GM18505 (cell line): ENCODE measurements around the gene WDR43.

Experiments
- ATAC-seq: cut with Tn5 transposase; IDR thresholded peaks from one replicate; pipeline ENCODE4 v1.9.1; 2021; ENCODE audit not compliant: unreplicated experiment
- POLR2A ChIP-seq: IDR thresholded peaks from 4 replicates; pipeline ENCODE4 v1.6.1; 2011; ENCODE audit warnings: borderline replicate concordance; ENCODE audit not compliant: insufficient read depth, insufficient read length; ENCODE audit errors: extremely low read depth

Gene WDR43

DNA sequence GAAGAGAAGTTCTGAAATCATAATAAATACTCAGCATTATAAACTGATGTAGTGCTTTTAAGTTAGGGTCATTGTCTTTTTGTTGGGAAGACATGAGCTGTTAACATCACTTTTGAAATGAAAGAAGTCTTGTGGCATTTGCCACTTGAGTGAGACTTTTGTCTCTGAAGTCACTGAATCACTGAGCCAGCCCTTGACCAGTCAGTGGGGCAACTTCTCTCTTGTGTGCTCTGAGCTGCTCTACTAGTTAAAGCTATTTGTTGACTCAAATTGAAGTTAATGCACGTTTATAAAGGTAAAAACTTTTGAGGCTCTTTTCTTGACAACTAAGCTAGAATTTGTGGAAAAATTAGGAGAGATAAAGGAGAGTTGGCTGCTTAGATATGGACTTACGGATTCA, 6.7 kb downstream of the WDR43 start:
- TF ChIP-seq POLR2A: no peak
- no peak for ATAC-seq

DNA sequence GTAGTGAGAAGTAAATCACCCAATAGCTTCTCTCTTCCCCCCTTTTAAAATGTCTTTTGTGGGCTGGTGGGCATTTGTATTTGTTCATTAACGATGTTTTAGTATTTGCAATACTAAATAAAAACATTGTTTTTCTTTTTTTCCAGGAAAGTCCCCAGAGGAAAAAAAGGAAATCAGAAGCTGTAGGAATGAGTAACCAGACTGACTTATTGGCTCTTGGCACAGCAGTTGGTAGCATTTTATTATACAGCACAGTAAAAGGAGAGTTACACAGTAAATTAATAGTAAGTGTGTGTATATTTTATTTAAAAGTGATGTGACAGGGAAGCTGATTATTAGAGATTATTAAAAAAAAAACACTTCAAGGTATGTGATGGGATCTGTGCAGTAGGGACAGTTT, 7.4 kb downstream of the WDR43 start:
- no peak for TF ChIP-seq POLR2A
- ATAC-seq: no peak

DNA sequence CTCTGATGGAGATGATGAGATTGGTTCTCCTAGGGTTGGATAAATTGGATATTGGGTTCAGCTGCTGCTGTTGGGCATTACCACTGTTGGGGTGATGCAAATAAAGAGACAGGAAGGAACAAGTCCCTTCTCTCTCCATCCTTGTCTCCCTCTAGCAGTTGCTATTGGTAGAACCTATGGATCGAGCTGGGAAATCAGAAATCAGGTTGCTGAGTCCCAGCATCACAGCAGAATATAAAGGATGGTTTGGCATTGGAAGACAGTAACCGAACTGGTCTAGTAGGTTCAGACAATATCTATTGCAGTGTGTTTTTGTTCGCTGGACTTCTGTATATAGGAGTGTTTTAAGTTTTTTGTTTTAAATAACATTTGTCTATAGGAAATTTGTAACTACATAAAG, 8.1 kb downstream of the WDR43 start:
- TF ChIP-seq POLR2A: no peak
- no peak for ATAC-seq

DNA sequence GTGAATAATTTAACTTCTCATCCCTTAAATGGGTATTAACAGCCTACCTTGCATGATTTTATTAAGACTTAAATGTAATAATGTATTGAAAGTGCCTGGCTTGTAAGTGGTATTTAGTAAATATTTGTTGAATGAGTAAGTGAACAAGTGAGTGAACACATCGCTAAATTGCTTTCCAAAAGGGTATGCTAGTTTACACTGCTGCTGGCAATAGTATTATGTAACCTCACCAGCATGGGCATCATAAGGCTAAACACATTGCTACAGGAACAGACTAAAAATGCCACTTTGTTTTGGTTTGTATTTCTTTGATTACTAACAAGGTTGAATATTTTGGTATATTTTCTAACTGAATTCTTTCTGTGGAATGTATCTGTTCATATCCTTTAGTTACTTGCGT, 9.8 kb downstream of the WDR43 start:
- ATAC-seq: no peak
- no peak for TF ChIP-seq POLR2A

DNA sequence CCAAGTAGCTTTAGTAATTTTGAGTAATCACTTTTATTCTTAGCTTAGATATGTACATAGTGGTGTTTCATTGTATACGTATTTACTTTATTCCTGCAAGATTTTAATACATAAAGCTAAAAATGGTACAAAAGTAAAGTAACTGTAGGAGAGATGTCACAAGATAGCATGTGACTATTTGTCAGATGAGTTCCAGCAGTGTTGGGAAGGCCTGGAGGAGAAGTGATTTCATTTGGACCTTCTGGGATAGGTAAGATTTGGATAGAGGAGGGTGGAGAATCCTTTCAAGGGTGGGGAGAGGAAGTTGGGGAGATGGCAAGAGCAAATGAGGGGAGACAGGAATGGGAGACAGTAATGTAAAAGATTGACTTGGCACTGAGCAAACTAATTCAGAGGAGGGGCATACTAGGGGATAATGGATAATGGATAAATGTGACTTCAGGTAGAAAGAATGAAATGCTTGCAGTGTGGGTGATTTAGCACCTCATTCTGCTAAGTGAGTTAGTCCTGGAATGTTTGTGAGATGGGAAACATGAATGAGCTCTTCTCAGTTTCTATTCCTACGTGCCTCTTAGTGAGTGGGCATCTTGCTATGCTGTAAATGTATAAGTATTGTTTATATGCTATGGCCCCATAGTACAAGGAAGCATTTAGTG, 10.5 kb downstream of the WDR43 start:
- no peak for ATAC-seq
- TF ChIP-seq POLR2A: no peak

GRCh38 chr2:28905533-28905932, 11.1 kb downstream of the WDR43 start:
- no peak for TF ChIP-seq POLR2A
- ATAC-seq: no peak

- no peak for ATAC-seq
- no peak for TF ChIP-seq POLR2A
These were observed 11.9 kb downstream of the WDR43 start for GRCh38 chr2:28906376-28906775.

DNA sequence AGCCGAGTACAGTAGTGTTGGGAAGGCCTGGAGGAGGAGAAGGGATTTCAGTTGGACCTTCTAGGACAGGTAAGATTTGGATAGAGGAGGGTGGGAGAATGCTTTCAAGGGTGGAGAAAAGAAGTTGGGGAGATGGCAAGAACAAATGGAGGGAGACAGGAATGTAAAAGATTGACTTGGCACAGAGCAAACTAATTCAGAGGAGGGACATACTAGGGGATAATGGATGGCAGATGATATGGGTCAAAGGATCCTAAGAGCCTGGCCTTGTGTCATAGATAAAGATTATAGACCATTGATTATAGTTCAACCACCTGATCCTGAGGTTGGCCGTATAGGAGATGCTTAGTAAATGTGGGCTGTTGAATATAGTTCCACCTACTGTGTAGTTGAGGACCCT, 12.4 kb downstream of the WDR43 start:
- TF ChIP-seq POLR2A: no peak
- no peak for ATAC-seq

GRCh38 chr2:28908172-28908571, 13.7 kb downstream of the WDR43 start:
- ATAC-seq: no peak
- TF ChIP-seq POLR2A: no peak

- ATAC-seq: no peak
- TF ChIP-seq POLR2A: no peak
These were observed 15.3 kb downstream of the WDR43 start for GRCh38 chr2:28909655-28910353.

- TF ChIP-seq POLR2A: no peak
- ATAC-seq: no peak
These were observed 21.5 kb downstream of the WDR43 start for GRCh38 chr2:28915939-28916338.

GRCh38 chr2:28926847-28927246, 32.4 kb downstream of the WDR43 start:
- no peak for ATAC-seq
- TF ChIP-seq POLR2A: no peak

DNA sequence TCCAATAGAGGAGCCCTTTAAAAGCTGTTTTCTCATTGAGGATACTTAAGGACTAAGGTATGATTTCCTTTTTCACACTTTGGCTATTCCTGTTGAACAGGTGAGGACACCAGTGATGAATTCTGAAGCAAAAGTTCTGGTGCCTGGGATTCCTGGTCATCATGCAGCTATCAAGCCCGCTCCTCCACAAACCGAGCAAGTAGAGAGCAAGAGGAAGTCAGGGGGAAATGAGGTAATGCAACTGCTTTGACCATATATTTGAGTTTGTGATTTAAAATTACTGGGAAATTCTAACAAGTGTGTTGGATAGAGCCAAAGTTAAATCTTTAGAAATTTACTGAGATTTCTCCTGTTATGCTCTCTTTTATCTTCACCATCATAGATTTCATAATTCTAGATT, 33.0 kb downstream of the WDR43 start:
- ATAC-seq: no peak

GRCh38 chr2:28927878-28928277, 33.4 kb downstream of the WDR43 start:
- TF ChIP-seq POLR2A: no peak
- no peak for ATAC-seq

More for the DNA sequence above, 33.0 kb downstream of the WDR43 start:
- TF ChIP-seq POLR2A: no peak

DNA sequence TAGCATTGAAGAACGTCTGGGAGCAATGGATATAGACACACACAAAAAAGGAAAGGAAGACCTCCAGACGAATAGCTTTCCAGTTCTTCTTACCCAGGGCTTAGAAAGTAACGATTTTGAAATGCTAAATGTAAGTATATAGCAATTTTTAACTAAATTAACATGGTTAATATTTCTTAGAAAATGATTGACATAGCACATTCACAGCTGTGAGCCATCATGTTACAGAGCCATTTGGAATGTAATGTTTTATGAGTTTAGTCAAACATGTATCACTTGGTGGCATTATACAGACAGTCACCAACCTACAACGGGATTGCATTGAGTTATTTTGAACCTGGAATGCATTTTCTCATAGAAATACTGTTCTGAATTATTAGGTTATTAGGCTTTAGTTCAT, 35.1 kb downstream of the WDR43 start:
- no peak for TF ChIP-seq POLR2A
- ATAC-seq: no peak

DNA sequence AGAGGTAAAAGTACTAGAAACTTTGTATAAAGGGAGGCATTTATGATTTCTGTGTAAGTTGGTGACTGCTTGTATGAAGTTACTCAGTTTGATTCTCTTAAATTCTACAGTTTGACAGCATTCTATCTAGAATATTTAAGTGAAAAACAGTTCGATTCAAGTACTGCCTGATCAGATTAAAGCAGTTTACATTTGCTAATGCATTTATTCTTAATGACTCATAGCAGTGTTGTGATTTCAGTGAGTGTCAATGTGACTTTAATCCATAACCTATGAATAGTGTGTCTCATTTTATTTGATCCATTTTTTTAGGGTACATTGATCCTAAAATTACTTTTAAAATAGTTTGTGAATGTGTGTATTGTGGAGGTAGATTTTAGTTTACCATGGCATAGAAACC, 35.7 kb downstream of the WDR43 start:
- no peak for TF ChIP-seq POLR2A
- ATAC-seq: no peak

- TF ChIP-seq POLR2A: no peak
- ATAC-seq: no peak
These were observed 40.3 kb downstream of the WDR43 start for GRCh38 chr2:28934769-28935168.
